DOHH2 (cell line): Measurements from ENCODE around the gene ZNF506.

Experiments used
- H3F3A ChIP-seq: fragments of 200-600 bp; sonication (generic), shearing (Covaris generic); 2 replicates; pipeline ENCODE4 v1.6.0; 2016; ENCODE audit warnings: antibody characterized with exemption, mild to moderate bottlenecking; ENCODE audit not compliant: control insufficient read depth, insufficient read depth
- H3K27ac ChIP-seq: fragments of 200-600 bp; sonication (generic); 2 replicates; pipeline ENCODE4 v1.5.1; 2014; ENCODE audit warnings: low read depth, mild to moderate bottlenecking, low read length, moderate library complexity
- H3K27me3 ChIP-seq: fragments of 200-600 bp; sonication (generic); 2 replicates; pipeline ENCODE4 v1.6.1; 2014; ENCODE audit warnings: mild to moderate bottlenecking, low read length, mixed read lengths; ENCODE audit not compliant: control insufficient read depth
- H3K36me3 ChIP-seq: fragments of 200-600 bp; sonication (generic); 2 replicates; pipeline ENCODE4 v1.6.1; 2014; ENCODE audit warnings: mild to moderate bottlenecking, low read length, moderate library complexity, mixed read lengths; ENCODE audit not compliant: control insufficient read depth
- H3K4me1 ChIP-seq: fragments of 200-600 bp; sonication (generic); 2 replicates; pipeline ENCODE4 v1.6.1; 2014; ENCODE audit warnings: mild to moderate bottlenecking, low read length, mixed read lengths; ENCODE audit not compliant: control insufficient read depth
- H3K4me2 ChIP-seq: fragments of 200-600 bp; sonication (generic); 2 replicates; pipeline ENCODE4 v1.6.0; 2014; ENCODE audit warnings: mild to moderate bottlenecking, low read length, moderate library complexity
- H3K4me3 ChIP-seq: fragments of 200-600 bp; sonication (generic); 2 replicates; pipeline ENCODE4 v1.5.1; 2014; ENCODE audit warnings: mild to moderate bottlenecking, low read length, mixed read lengths
- H3K79me2 ChIP-seq: fragments of 200-600 bp; sonication (generic); 2 replicates; pipeline ENCODE4 v1.6.1; 2014; ENCODE audit warnings: mild to moderate bottlenecking, low read length, mixed read lengths; ENCODE audit not compliant: control insufficient read depth
- H3K9me2 ChIP-seq: fragments of 200-600 bp; sonication (generic); replicated peaks from 2 replicates; pipeline ENCODE4 v1.6.1; 2014; ENCODE audit warnings: mild to moderate bottlenecking, low read length, mixed read lengths; ENCODE audit not compliant: control insufficient read depth
- H3K9me3 ChIP-seq: fragments of 200-600 bp; sonication (generic); 2 replicates; pipeline ENCODE4 v1.6.1; 2014; ENCODE audit warnings: antibody characterized with exemption, low read length, mixed read lengths; ENCODE audit not compliant: control insufficient read depth, insufficient read depth
- H4K20me1 ChIP-seq: fragments of 200-600 bp; sonication (generic); 2 replicates; pipeline ENCODE4 v1.6.0; 2014; ENCODE audit warnings: low read depth, mild to moderate bottlenecking, antibody characterized with exemption, low read length, moderate library complexity; ENCODE audit not compliant: control insufficient read depth, insufficient read depth
- CTCF ChIP-seq: fragments of 200-600 bp; sonication (generic); IDR thresholded peaks from one replicate; pipeline ENCODE4 v1.5.1; 2014; ENCODE audit warnings: antibody characterized with exemption, mild to moderate bottlenecking, low read depth, low read length; ENCODE audit not compliant: poor library complexity, severe bottlenecking
- EZH2phosphoT487 ChIP-seq: fragments of 200-600 bp; sonication (generic); IDR thresholded peaks from 2 replicates; pipeline ENCODE4 v1.6.1; 2017; ENCODE audit warnings: borderline replicate concordance, mild to moderate bottlenecking, antibody characterized with exemption, low read length, moderate library complexity, mixed read lengths

ZNF506 gene

DNA sequence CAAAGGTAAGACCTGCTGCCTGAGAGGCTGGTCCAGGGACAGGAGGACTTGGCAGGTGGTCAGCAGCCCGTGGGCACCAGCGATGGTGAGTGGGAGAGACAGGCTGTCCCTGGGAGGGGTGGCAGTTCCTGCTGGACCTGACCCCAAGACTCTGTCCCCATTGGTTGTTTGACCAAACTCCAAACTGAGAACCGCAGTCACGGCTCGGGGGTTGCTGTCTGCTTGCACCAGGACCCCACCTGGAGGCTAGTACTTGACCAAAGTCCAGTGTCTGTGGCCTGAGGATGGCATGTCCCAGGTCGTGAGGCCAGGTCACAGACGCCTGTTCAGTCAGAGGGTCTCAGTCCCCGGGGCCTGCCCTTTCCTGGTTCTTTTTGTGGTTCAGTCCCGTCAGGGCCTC, 78.8 kb downstream of the ZNF506 start:
- TF ChIP-seq EZH2phosphoT487 (no peak), CTCF (no peak)
- Histone ChIP-seq H3K79me2 (no peaks in the 10 kb centered on the region), H3K9me3 (no peaks in the 10 kb centered on the region), H3K4me3 (no peak overlapping the region), H3K4me2 (no peak overlapping the region), H3K4me1 (no peaks in the 10 kb centered on the region), H3K27ac (no peak overlapping the region), H3K27me3 (no peaks in the 10 kb centered on the region), H3F3A (no peaks in the 10 kb centered on the region), H4K20me1 (no peaks in the 10 kb centered on the region), H3K9me2 (no peaks in the 10 kb centered on the region), H3K36me3 (no peaks in the 10 kb centered on the region)
